Loucy (cell line): Measurements from ENCODE around the gene KRTAP12-4.

ENCODE experiments used
- CTCF ChIP-seq: fragments of 200-600 bp; sonication (generic); conservative IDR thresholded peaks from 2 replicates; pipeline ENCODE4 v1.5.1; 2014; ENCODE audit warnings: mild to moderate bottlenecking, antibody characterized with exemption, low read length
- EZH2phosphoT487 ChIP-seq: fragments of 200-600 bp; IDR thresholded peaks from 2 replicates; pipeline ENCODE4 v1.6.1; 2018; ENCODE audit warnings: antibody characterized with exemption, mild to moderate bottlenecking, moderate library complexity, borderline replicate concordance

DNA sequence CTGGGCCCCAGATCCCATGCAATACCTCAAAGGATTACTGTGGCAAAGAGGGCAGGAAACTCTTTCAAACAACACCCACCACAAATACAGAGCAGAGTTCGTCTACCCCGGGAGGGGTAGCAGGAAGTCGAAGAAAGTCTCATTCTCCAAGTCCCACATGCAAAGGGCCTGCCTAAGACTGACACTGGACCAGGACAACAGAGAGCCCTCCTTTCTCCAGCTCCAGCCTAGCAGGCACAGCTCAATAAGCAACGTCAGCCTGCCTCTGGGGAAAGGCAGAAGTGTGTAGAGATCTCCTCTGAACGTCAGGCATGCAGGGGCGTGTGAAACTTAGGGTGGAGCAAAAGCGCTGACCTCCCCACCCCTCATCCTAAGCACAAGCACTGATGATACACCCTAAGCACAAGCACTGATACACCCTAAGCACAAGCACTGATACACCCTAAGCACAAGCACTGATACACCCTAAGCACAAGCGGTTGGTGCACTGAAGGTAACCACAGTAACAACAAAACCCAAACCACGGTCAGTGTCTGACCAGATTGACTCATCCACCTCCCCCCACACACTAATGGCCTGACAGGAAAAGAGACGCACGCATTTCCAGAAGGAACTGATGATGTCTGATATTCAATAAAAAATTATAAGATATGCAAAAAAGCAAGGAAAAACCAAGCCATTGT, 4.6 kb upstream of the KRTAP12-4 start:
- TF ChIP-seq CTCF (no peak), EZH2phosphoT487 (no peak)
